ENCODE measurements around the gene SEPTIN10. TPM values are rescaled to one million over a fixed set of nuclear protein-coding genes. Genes with fewer than 3 reads are reported as not detected.

The SEPTIN10 gene
- total and polyA plus RNA-seq, 2 of the 8 experiments (the other 6 are each of a cell fraction or from before 2014, with no cell fraction given), result 23.7 to 101 TPM

DNA sequence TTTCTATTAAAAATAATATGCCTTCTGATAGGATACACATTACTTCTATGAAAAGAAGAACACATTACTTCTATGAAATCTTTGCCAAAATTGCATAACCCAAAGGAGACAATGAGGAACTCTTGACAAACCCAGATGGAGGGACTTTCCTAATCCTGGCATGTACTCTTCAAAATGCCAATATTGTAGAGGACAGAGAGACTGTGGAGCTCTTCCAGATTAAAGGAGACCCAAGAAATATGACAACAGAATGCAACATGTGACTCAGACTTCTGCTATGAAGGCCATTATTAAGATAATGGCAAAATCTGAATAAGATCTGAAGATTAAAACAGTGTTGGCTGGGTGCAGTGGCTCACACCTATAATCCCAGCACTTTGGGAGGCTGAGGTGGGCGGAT lies 22.6 kb upstream of the SEPTIN10 start (continued):
- no peak for TF ChIP-seq POLR2A (IDR thresholded peaks at IDR 0.05; ENCODE audit: control extremely low read depth in 1 of 2, low read depth in 2 of 2, low read length in 2 of 2)
- TF ChIP-seq EP300 (IDR thresholded peaks at IDR 0.05; ENCODE audit: borderline replicate concordance in 1 of 2, low read depth in 2 of 2, low read length in 2 of 2), result no peak
- TF ChIP-seq SUZ12 (IDR thresholded peaks at IDR 0.05; ENCODE audit: low read length), result no peak
- TF ChIP-seq HDAC6 (IDR thresholded peaks at IDR 0.05; ENCODE audit: low read depth, low read length), result no peak
- no peak for TF ChIP-seq EZH2 (IDR thresholded peaks at IDR 0.05; ENCODE audit: low read depth, low read length, severe bottlenecking)
- TF ChIP-seq CHD1 (IDR thresholded peaks at IDR 0.05; ENCODE audit: low read depth, low read length), result no peak
- no peak for TF ChIP-seq FOSL1 (IDR thresholded peaks at IDR 0.05; ENCODE audit: insufficient read depth, low read depth, low read length)
- no peak for TF ChIP-seq JUN (IDR thresholded peaks at IDR 0.05; ENCODE audit: low read depth, low read length)

Measured in H1 (cell line).